Ascending aorta (tissue), 2 donors: ENCODE results near the gene NELFB. TPM values are rescaled to one million over a fixed set of nuclear protein-coding genes. Genes with fewer than 3 reads are reported as not detected.
"Not testable (repeated sequence)": the region's sequence is repeated elsewhere in the genome, so short reads cannot be mapped to it uniquely, and the experiment has no call there.

Experiments
- DNase-seq, 2 donors: peaks; one replicate each; pipeline ENCODE4 v3.0.0-alpha.2; 2019; ENCODE audit warnings: low spot score in 2 of 2
- H3K27ac ChIP-seq, 2 donors: fragments of 200-600 bp; sonication (generic); one replicate each; pipeline ENCODE4 v1.5.1; 2016 to 2017; ENCODE audit warnings: mild to moderate bottlenecking in 1 of 2
- H3K27me3 ChIP-seq: fragments of 200-600 bp; sonication (generic); one replicate; pipeline ENCODE4 v1.5.1; 2017
- H3K36me3 ChIP-seq, 2 donors: fragments of 200-600 bp; sonication (generic); one replicate each; pipeline ENCODE4 v1.5.1; 2016
- H3K4me1 ChIP-seq, 2 donors: fragments of 200-600 bp; sonication (generic); one replicate each; pipeline ENCODE4 v1.5.1; 2016 to 2017; ENCODE audit warnings: mild to moderate bottlenecking in 1 of 2
- H3K4me3 ChIP-seq, 2 donors: fragments of 200-600 bp; sonication (generic); one replicate each; pipeline ENCODE4 v1.5.1; 2016 to 2017; ENCODE audit warnings: mild to moderate bottlenecking in 1 of 2
- H3K9me3 ChIP-seq, 2 donors: fragments of 200-600 bp; sonication (generic); one replicate each; pipeline ENCODE4 v1.5.1; 2016
- CTCF ChIP-seq, 3 experiments: fragments of 200-600 bp in 2 of 3; fragments of 450-650 bp in 1 of 3; sonication (generic) in 2 of 3; IDR thresholded peaks; one replicate each; pipeline ENCODE4 v1.5.1; 2016 to 2019; ENCODE audit warnings: antibody characterized with exemption in 3 of 3, mild to moderate bottlenecking in 1 of 3, moderate library complexity in 1 of 3
- intact Hi-C: fragments of 100-400 bp; cut with DNase I; formaldehyde crosslinking; loops from one replicate; pipeline ENCODE4 v1.15.1; 2023
- total RNA-seq: library from RNA; depleted of rRNA; stranded (reverse); fragments of >200 nt; gene quantifications from one replicate; pipeline ENCODE4 v1.1.0, GENCODE V29; 2016

The NELFB gene
- total RNA-seq, 1 donor from 2014 or later, result 71.7 TPM

GRCh38 chr9:137236238-137236935 is 18.7 kb upstream of the NELFB start:
- peak; percentile 94 to 99 (median 99) for TF ChIP-seq CTCF (IDR thresholded peaks at IDR 0.05)
- no peaks in the 10 kb centered on the region for H3K27me3 ChIP-seq
- H3K36me3 ChIP-seq, result no peaks in the 10 kb centered on the region
- intact Hi-C loops, result no loop called here
- no peaks in the 10 kb centered on the region for H3K9me3 ChIP-seq
- DNase-seq, result peak; percentile 29 to 90
- H3K27ac ChIP-seq, result no peak overlapping the region
- H3K4me1 ChIP-seq, result peaks cover 0 to 17% of the 10 kb centered on the region in 2 donors
- peak overlapping the region in 1 of 2 donors; percentile 32 for H3K4me3 ChIP-seq

- no peaks in the 10 kb centered on the region for H3K36me3 ChIP-seq
- no peak for TF ChIP-seq CTCF (IDR thresholded peaks at IDR 0.05)
- DNase-seq, result no peak
- no peaks in the 10 kb centered on the region for H3K27me3 ChIP-seq
- peaks cover 1 to 19% of the 10 kb centered on the region in 2 donors for H3K4me1 ChIP-seq
- no peak overlapping the region for H3K4me3 ChIP-seq
- H3K27ac ChIP-seq, result no peak overlapping the region
- no peaks in the 10 kb centered on the region for H3K9me3 ChIP-seq
- intact Hi-C loops, result no loop called here
Observed at GRCh38 chr9:137236936-137237421, 18.1 kb upstream of the NELFB start.

DNA sequence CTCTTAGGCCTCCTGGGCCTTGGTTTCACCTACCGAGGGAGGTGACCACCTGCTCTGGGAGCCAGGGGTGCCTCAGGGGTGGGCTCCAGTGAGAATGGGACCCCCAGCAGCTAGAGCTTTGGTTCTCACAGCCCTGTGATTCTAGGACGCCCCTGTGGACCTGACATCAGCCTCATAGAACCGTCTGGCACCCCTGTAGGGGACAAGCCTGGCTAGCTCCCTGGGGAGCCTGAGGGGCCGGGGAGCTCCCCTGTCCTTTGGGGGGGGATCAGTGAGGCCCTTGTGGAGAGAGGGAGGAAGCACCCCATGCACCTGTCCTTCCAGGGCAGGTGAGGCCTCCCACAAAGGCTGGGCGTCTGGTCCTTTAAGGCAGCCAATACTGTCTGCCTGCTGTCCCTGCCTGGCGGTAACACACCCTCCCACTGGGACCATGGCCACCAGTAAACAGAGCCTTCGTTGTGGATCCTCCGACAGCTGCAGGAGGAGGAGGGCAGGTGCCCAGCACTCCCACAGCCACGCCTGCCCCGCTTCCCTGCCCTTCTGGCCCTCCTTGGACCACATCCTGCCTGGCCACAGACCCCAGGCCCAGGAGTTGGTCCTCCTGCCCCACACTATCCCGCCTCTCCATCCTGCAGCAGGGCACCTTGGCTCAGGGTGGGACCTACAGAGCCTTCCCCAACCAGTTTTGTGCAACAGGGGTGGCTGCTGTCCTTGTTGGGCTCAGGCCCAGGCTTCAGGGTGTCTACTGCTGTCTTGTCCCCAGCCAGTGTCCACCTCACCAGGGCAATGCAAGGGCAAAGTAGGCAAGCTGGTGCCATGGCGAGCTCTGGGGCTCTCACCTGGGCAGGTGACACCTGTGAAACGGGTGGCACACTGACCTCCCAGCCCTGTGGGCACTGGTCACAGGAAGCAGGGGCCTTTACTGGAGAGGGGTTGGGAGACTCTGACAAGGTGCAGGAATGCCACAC is 17.1 kb upstream of the NELFB start:
- DNase-seq, result no peak
- Histone ChIP-seq H3K36me3 (peaks cover 9 to 10% of the 10 kb centered on the region in 2 donors), H3K27me3 (no peaks in the 10 kb centered on the region), H3K9me3 (no peaks in the 10 kb centered on the region), H3K4me3 (no peak overlapping the region), H3K4me1 (peaks cover 12 to 29% of the 10 kb centered on the region in 2 donors), H3K27ac (no peak overlapping the region)
- TF ChIP-seq CTCF (IDR thresholded peaks at IDR 0.05), result no peak
- intact Hi-C loops, result no loop called here

DNA sequence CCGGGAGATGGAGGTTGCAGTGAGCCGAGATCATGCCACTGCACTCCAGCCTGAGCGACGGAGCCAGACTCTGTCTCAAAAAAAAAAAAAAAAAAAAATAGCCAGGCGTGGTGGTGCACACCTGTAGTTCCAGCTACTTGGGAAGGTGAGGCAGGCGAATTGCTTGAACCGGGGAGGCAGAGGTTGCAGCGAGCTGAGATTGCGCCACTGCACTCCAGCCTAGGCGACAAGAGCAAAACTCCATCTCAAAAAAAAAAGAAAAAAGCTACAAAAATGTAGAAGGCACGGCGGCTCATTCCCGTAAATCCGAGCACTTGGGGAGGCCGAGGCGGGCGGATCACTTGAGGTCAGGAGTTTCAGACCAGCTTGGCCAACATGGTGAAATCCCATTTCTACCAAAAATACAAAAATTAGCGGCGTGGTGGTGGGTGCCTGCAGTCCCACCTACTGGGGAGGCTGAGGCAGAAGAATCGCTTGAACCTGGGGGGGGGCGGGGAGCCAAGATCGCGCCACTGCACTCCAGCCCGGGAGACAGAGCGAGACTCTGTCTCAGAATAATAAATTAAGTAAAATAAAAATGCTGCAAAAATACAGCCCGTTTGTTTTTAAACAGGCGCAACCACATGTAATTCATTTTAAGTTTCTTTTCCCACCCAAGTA is 15.5 kb upstream of the NELFB start:
- Histone ChIP-seq H3K4me1 (peaks cover 13 to 31% of the 10 kb centered on the region in 2 donors), H3K27ac (peak overlapping the region; percentile 85 to 88)
- H3K27me3 ChIP-seq, result not testable (repeated sequence)

GRCh38 chr9:137240318-137240840 is 14.7 kb upstream of the NELFB start:
- Histone ChIP-seq H3K4me1 (peaks cover 13 to 31% of the 10 kb centered on the region in 2 donors), H3K36me3 (peaks cover 14 to 20% of the 10 kb centered on the region in 2 donors), H3K9me3 (no peaks in the 10 kb centered on the region), H3K27me3 (no peaks in the 10 kb centered on the region), H3K4me3 (peak overlapping the region; percentile 51 to 73), H3K27ac (peak overlapping the region; percentile 85 to 88)
- intact Hi-C loops, result loop anchor here (1.0 kb wide), 3 partner anchors 17 to 52 kb away; partner anchors contain the start of genes ANAPC2, SSNA1 and TPRN
- peak in 1 of 3 experiments; percentile 31 for TF ChIP-seq CTCF (IDR thresholded peaks at IDR 0.05)
- DNase-seq, result peak in 1 of 2 donors; percentile 85

More for the DNA sequence above, 15.5 kb upstream of the NELFB start:
- Histone ChIP-seq H3K36me3 (peaks cover 14 to 20% of the 10 kb centered on the region in 2 donors), H3K4me3 (peak overlapping the region; percentile 51 to 73)
- intact Hi-C loops, result loop anchor here (1.0 kb wide), 3 partner anchors 16 to 51 kb away; partner anchors contain the start of genes ANAPC2, SSNA1 and TPRN
- not testable (repeated sequence) for H3K9me3 ChIP-seq, DNase-seq
